ENCODE measurements around the gene METTL9. TPM values are rescaled to one million over a fixed set of nuclear protein-coding genes. Genes with fewer than 3 reads are reported as not detected.
"Not testable (repeated sequence)": the region's sequence is repeated elsewhere in the genome, so short reads cannot be mapped to it uniquely, and the experiment has no call there.

The METTL9 gene
- total RNA-seq (100 to 1,000 TPM in 2 of 7 donors, 10 to 100 TPM in 5; 69.3 to 160 (median 87.0) TPM), polyA plus RNA-seq (100 to 1,000 TPM in 1 of 2 donors, 10 to 100 TPM in 1; 62.9 to 222 TPM)
- long read RNA-seq, donor 1, full-length matches to known transcripts = 80 of 107 reads
- long read RNA-seq, donor 1, partial matches to known transcripts = 12 of 107 reads
- long read RNA-seq, donor 1, other reads (novel, unspliced or antisense) = 15 of 107 reads
- long read RNA-seq, donor 2, full-length matches to known transcripts = 41 of 58 reads
- long read RNA-seq, donor 2, partial matches to known transcripts = 17 of 58 reads
- long read RNA-seq, donor 2, other reads (novel, unspliced or antisense) = 0 of 58 reads
- long read RNA-seq, donor 3, full-length matches to known transcripts = 94 of 126 reads
- long read RNA-seq, donor 3, partial matches to known transcripts = 14 of 126 reads
- long read RNA-seq, donor 3, other reads (novel, unspliced or antisense) = 18 of 126 reads

- WGBS, 3 donors = 1% methylated on average over 65 to 100 of the region's 100 CpGs
- H3K9me3 ChIP-seq = no peaks in the 10 kb centered on the region
- intact Hi-C loops (cut with DNase I) = loop anchor here in 1 of 4 donors (10.0 kb wide), 1 partner anchor 55 kb away; the partner anchor contains the start of gene IGSF6
- H3K27ac ChIP-seq = peak within 1 kb of the TSS; percentile 82 to 91
- DNase-seq = peak; percentile 90 to 96 (median 94)
- TF ChIP-seq CTCF (IDR thresholded peaks at IDR 0.05) (peak in 1 of 3 donors; percentile 29), POLR2A (IDR thresholded peaks at IDR 0.05) (peak; percentile 56), EP300 (IDR thresholded peaks at IDR 0.05) (no peak)
- H3K36me3 ChIP-seq = no peaks in the 10 kb centered on the region
- peaks cover 5% of the 10 kb centered on the region for H3K4me1 ChIP-seq (ENCODE audit: insufficient read depth)
- no peaks in the 10 kb centered on the region for H3K27me3 ChIP-seq
- peak within 1 kb of the TSS; percentile 81 for H3K4me3 ChIP-seq
Measured at GRCh38 chr16:21599122-21600030, at the start of gene METTL9. Gene METTL9 (plus strand): TSS chr16:21599577. CDS start chr16:21599734, 157 bp downstream.

GRCh38 chr16:21549975-21550374, 49.4 kb upstream of the METTL9 start:
- H3K27ac ChIP-seq; H3K9me3 ChIP-seq; H3K36me3 ChIP-seq; H3K4me1 ChIP-seq (ENCODE audit: insufficient read depth); H3K4me3 ChIP-seq; H3K27me3 ChIP-seq: not testable (repeated sequence)
- WGBS, 3 donors = 86 to 92% (median 89%) methylated on average over 16 to 17 of the region's 17 CpGs
- intact Hi-C loops (cut with DNase I) = loop anchor here in 2 of 4 donors (10.0 kb wide), 3 partner anchors 45 to 395 kb away; partner anchors contain the start of genes DNAH3 (in 2 of the 2) and LDAF1 (in 2 of the 2)
- DNase-seq = peak in 1 of 5 donors; percentile 30

- not testable (repeated sequence) for DNase-seq; H3K4me1 ChIP-seq (ENCODE audit: insufficient read depth); H3K27me3 ChIP-seq; H3K9me3 ChIP-seq; H3K27ac ChIP-seq; H3K4me3 ChIP-seq; H3K36me3 ChIP-seq
- 35 to 57% (median 51%) methylated on average over 1 to 3 of the region's 5 CpGs for WGBS, 3 donors
- intact Hi-C loops (cut with DNase I) = loop anchor here in 2 of 4 donors (10.0 kb wide), 3 partner anchors 46 to 396 kb away; partner anchors contain the start of genes DNAH3 (in 2 of the 2) and LDAF1 (in 2 of the 2)
Measured at GRCh38 chr16:21550435-21550834, 48.9 kb upstream of the METTL9 start.

GRCh38 chr16:21551076-21551475, 48.3 kb upstream of the METTL9 start:
- 90 to 91% (median 90%) methylated on average over 2 to 6 of the region's 7 CpGs for WGBS, 3 donors
- H3K27me3 ChIP-seq; H3K4me1 ChIP-seq (ENCODE audit: insufficient read depth); H3K36me3 ChIP-seq; H3K9me3 ChIP-seq; H3K27ac ChIP-seq; H3K4me3 ChIP-seq: not testable (repeated sequence)
- intact Hi-C loops (cut with DNase I) = loop anchor here in 2 of 4 donors (10.0 kb wide), 3 partner anchors 46 to 396 kb away; partner anchors contain the start of genes DNAH3 (in 2 of the 2) and LDAF1 (in 2 of the 2)
- DNase-seq = peak in 1 of 5 donors; percentile 29

GRCh38 chr16:21551600-21551999, 47.8 kb upstream of the METTL9 start:
- H3K9me3 ChIP-seq; H3K27ac ChIP-seq; H3K4me1 ChIP-seq (ENCODE audit: insufficient read depth); DNase-seq; H3K27me3 ChIP-seq; H3K36me3 ChIP-seq; H3K4me3 ChIP-seq: not testable (repeated sequence)
- WGBS, 3 donors = 88 to 91% (median 89%) methylated on average over 15 to 17 of the region's 17 CpGs
- intact Hi-C loops (cut with DNase I) = loop anchor here in 2 of 4 donors (10.0 kb wide), 3 partner anchors 47 to 397 kb away; partner anchors contain the start of genes DNAH3 (in 2 of the 2) and LDAF1 (in 2 of the 2)

GRCh38 chr16:21553481-21554296, 45.7 kb upstream of the METTL9 start:
- DNase-seq = peak in 1 of 5 donors; percentile 33
- not testable (repeated sequence) for H3K27ac ChIP-seq; H3K27me3 ChIP-seq; H3K4me3 ChIP-seq; H3K4me1 ChIP-seq (ENCODE audit: insufficient read depth); H3K36me3 ChIP-seq; H3K9me3 ChIP-seq
- intact Hi-C loops (cut with DNase I) = loop anchor here in 2 of 4 donors (10.0 kb wide), 3 partner anchors 49 to 399 kb away; partner anchors contain the start of genes DNAH3 (in 2 of the 2) and LDAF1 (in 2 of the 2)
- 77 to 83% (median 80%) methylated on average over 19 of the region's 19 CpGs for WGBS, 3 donors

All from ovary (tissue), 10 donors.